GM21515 (cell line): Measurements from ENCODE around the gene ATF5.
"Not testable (repeated sequence)": the region's sequence is repeated elsewhere in the genome, so short reads cannot be mapped to it uniquely, and the experiment has no call there.

Experiments
- ATAC-seq: cut with Tn5 transposase; IDR thresholded peaks from one replicate; pipeline ENCODE4 v1.9.1; 2021; ENCODE audit not compliant: unreplicated experiment

Gene ATF5

DNA sequence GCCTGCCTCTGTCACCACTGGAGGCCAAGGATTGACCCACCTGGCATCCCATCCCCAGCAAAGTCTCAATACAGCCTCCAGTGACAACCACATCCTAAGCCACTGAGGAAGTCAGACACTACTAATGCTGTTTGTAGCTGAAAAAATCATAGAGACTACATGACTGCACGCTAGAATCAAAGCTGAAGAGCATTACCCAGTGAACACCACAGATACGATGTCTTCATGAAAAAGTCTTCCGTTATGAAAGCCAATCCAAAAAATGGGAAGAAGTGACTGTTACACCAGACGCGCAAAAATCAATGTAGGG lies 11.4 kb downstream of the ATF5 start:
- ATAC-seq = no peak

DNA sequence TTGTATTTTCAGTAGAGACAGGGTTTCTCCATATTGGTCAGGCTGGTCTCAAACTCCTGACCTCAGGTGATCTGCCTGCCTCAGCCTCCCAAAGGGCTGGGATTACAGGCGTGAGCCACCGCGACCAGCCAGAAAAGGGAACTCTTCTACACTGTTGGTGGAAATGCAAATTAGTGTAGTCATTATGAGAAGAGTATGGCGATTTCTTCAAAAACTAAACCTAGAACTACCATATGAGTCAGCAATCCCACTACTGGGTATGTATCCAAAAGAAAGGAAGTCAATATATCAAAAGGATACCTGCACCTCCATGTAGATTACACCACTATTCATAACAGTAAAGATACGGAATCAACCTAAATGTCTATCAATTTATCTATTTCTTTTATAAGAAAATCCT lies 15.6 kb downstream of the ATF5 start:
- ATAC-seq = not testable (repeated sequence)

DNA sequence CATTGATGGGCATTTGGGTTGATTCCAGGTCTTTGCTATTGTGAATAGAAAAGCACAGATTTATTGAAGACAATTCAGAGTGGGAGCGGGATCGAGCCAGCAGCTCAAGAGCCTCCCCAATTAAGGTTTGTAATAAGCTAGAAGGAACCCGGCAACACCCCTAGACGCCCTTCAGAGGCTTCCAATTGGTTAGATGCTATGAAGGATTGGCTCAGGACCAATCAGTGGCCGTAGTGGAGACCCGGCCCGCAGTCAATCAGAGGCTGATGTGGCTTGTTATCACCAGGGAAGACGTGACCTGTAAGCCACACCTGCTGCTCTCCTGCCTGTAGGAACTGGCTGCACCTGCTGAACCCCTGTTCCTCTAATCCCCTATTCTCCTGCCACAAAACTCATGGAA lies 17.4 kb downstream of the ATF5 start:
- ATAC-seq = no peak

DNA sequence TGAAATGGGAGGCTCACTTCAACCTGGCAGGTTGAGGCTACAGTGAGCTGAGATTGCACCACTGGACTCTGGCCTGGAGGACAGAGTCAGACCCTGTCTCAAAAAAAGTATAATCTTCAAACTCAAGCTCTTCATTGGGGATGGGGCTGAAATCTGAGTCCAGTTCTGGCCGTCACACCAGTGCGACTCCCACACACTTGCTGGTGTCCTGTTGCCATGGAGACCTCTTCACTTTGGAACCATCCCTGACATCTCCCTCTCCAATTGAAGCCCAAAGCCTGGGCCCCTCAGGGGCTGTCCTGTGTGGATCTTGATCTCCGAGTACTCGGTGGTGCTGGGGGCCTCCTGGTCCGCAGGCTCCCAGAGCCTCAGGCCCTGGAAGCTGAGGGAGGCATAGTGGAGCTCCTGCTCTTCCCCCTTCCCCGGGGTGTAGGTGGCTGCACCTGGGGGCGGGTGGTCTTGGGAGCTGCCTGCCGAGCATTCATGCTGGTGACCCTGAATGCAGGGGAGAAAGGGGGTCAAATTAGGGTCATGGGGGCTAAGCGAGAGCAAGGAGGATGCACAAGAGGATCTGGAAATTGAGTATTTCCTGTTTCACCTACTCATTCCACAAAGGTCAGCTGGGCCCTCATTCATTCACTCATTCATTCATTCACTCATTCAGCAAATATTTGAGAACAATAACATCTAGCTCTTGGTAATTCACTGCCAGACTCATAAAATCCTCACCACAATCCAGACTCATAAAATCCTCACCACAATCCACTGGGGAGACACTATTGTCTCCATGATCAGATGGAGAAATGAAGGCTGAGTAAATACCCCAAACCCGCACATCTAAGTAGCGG lies 21.0 kb downstream of the ATF5 start:
- no peak for ATAC-seq

DNA sequence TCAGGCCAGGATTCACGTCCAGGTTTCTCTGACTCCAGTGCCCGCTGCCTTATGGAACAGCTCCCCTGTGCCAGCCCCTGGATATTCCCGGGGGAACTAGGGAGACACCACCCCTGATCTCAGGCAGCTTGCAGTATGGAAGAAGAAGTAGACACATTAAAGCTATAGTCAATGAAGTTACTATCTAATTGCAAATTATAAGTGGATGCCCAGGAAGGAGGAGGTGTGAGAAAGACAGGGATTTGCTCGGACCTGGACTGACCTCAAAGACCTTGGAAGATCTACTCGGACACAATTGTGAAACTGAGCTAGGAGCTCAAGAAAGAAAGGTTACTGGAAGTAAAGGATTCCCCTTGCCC lies 21.6 kb downstream of the ATF5 start:
- ATAC-seq = no peak

DNA sequence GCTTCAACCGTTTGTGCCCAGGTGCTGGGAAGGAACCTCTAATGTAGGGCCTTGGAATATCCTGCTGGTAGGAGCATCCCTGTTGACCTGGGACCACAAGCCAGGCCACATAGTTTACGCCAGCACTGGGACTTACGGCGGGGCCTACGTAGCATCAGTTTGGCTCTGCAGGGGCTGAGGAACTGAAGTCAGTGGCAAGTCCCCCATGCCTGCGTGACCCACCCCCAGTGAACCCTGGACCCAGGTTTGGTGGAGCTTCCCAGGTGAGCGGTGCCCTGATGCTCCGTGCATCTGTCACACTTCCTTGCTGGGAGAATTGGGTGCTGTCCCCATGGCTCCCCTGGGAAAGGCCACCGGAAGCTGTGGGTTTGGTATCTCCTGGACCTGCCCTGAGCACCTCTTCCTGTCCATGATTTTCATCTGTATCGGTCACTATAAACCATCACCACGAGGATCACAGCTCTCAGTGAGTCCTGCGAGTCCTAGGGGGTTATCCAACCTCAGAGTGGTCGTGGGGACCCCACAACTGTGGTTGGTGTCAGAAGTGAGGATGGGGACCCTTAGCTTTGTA lies 22.0 kb downstream of the ATF5 start:
- ATAC-seq = no peak

DNA sequence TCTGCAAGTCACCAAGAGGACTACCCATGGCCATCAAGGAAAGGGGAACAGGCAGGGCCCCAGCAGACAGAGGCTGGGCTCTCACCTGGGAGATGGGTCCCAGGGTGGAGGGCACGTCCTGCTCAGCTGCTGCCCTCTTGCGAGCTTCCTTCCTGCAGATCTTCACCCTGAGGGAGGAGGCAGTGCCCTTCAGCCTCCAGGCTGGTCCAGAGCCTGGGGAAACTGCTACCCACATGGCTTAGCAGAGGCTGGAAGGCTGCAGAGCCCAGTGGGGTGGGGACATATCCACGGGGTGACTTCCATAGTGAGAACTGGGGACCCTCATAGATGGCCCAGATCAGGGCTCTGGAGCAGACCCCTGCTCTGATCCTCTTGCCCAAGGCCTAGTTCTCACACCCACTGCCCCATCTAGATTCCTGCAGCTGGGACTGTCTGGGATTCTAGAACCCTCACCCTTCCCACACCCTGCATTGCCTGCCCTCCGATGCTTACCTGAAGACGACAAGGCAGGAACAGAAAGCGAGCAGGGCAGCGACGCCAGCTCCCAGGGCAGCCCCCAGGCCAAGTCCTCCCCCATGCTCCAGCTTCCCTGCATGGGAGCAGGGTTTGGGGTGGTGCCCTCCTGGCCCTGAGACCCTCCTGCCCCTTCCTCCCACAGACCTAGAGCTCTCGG lies 22.9 kb downstream of the ATF5 start:
- ATAC-seq = no peak

DNA sequence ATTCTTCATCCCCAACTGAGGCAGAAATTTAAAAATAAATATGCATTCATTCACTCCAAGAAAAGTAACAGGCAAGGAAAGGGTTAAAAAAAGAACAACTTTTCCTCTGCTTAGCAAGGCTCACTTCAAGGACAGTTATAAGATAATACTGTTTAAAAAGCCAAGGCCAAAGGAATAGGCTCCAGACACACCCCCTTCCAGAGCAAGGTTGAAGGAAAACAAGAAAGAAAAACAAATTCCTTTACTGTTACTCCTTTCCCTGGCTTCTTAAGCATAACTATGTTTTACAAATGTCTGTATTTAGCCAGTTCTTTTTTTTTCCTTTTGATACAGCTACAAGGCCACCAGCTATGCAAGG lies 23.5 kb downstream of the ATF5 start:
- ATAC-seq = no peak

DNA sequence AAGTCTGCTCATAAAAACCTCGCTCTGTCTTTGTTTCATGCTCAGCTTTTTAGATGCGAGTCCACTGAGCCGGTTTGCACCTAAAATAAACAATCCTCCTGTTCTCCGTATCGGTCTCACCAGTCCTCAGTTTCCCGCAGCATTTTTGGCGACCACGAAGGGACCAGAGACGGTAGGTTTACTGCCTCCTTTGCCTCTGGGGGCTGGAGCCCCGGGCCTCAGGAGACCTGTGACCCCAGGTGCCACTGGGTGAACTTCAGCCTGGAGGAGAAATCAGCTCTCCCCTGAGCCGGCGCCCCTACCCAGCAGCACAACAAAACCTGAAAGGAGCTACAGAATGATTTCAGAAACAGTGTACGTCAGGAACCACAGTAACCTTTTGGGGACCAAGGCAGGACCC lies 23.9 kb downstream of the ATF5 start:
- no peak for ATAC-seq

DNA sequence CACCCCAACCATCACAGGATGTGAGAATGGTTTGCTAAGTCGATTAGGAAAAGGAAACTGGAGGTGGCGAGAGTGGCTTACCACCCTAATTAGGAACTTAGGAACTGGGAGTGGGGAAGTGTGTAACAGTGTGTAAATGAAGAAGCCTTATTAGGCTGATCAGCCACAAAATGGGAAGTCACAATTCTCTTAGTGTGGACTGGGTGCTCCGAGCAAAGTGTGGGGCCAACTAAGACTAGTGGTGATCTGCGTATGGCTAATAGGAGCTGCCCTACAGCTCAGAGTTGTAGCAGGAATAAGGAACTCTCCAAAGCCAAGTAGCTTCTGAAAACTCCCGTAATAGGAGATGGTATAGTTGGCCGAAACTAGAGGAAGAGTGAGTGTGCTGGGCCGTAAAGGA lies 24.4 kb downstream of the ATF5 start:
- no peak for ATAC-seq

DNA sequence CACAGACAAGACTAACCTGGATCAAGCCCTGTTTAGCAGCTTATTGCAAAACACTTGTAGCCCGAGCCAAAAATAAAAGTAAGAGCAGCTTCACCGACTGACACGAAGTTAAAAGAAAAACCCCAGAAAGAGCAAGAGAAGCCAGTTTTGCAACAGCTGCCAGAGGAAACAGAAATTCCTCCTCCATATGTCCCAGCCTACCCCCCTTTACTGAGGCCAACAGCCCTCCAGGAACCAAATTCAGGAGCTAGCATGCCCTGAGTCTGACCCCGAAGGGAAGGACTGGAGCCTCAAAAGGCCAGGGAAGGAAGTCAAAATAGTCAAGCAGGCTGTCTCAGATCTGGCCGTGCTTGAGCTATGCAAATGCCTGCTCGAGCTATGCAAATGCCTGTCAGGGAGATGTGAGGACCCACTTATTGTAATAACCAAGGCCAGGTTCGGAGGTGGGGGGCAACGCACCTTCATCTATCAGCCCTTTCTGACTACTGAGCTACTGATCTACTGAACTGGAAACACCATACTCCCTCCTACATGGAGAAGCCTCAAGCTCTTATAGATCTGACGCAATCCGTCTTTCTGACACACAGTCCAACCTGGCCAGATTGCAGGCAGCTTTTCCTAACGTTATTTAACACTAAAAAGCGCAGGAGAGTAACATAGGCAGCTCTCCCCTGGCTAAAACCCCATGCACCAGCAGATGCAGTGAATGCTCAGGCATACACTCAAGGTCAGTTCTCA lies 25.3 kb downstream of the ATF5 start:
- no peak for ATAC-seq

DNA sequence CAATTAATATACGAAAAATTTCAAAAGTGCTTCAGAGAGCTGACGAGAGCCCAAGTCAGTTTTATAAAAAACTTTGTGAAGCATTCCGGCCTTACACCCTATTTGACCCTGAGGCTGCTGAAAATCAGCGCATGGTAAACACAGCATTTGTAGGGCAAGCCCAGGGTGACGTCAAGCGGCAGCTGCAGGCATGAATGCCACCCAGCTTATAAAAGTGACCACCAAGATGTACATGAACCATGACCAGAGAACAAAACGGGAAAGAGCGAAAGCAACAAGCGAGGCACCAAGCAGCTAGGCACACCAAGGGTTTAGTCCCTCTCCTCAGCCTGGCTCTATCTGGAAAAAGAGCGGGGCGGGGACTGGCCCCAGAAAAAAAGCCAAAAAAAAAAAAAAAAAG lies 25.9 kb downstream of the ATF5 start:
- ATAC-seq = no peak

DNA sequence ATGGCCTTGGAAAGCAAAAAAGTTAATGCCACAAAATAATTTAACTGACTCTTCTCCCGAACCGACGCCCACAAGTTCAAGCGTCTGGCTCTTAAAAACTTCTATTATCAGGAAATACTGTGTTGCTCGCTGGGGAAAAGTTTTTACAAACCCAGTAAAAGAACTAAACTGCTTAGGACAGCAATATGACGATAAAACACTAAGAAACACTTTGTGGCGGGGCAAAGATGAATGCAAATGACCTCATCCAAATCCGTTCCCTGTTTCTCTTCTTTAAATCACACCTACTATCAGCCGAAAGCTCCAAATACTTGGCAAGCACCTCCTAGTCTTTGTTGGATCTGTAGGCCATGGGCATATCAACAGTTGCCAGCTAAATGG lies 27.1 kb downstream of the ATF5 start:
- ATAC-seq = no peak

DNA sequence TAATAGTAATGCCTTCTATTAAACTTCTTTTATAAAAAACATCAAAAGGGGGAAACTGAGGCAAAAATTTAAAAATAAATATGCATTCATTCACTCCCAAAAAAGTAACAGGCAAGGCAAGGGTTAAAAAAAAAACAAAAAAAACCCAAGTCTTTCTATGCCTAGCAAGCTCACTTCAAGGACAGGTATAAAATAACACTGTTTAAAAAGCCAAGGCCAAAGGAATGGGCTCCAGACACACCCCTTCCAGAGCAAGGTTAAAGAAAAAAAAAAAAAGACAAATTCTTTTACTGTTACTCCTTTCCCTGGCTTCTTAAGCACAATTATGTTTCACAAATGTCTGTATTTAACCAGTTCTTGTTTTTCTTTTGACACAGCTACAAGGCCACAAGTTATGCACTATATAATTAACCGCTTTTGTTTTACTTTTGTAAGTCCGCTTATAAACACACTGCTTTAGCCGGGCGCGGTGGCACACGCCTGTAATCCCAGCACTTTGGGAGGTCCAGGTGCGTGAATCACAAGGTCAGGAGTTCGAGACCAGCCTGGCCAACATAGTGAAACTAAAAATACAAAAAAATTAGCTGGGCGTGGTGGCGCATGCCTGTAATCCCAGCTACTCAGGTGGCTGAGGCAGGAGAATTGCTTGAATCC lies 28.4 kb downstream of the ATF5 start:
- no peak for ATAC-seq

DNA sequence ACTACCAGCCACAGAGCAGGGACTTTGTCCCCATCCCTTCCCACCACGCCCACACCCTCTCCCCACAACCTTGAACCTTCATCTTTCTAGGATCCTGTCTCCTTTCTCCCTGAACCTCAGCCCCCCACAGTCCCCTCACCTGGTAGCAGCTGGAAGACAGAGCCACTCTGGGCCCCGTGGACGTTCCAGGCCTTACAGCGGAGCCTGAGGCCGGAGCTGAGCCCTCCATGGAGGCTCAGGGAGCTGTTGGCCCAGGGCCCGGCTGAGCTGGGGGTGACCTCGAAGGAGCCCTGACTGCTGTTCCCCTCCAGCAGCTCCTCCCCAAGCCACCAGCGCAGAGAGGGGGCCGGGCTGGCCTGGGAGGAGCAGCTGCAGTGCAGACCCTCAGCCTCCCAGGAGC lies 29.1 kb downstream of the ATF5 start:
- not testable (repeated sequence) for ATAC-seq

DNA sequence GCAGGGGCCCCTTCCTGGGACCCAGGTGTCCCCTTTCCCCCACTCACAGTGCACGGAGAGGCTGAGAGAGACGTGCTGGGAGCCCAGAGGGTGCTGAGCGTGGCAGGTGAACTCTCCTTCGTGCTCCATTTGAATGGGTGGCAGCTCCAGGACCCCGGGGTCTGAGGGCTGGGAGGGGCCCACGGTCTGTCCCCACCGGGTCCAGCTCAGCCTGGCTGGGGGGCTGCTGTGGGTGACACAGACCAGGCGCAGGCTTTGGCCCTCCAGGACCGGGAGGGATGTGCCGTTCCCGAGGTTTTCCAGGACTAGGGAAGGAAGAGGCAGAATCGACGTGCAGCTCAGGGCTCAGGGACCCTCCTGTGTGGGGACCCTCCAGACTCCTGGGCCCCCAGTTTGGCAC lies 29.6 kb downstream of the ATF5 start:
- not testable (repeated sequence) for ATAC-seq

DNA sequence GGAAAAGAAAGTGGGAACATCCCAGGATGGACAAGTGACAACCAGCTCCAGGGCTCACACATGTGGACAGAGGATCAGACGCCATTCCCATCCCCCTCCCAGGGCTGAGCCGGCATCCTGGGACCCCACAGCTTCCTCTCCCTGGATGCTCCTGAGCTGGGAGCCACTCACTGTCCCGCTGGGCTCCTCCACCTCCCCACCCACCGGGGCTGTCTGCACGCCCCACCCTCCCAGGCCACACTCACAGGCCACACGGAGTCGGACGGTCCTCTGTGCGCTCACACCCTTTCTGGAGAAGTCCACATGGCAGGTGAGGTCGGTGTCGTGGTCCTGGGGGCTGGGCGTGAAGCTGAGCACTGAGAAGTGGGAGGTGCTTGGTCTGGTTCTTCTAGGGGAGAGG lies 30.9 kb downstream of the ATF5 start:
- not testable (repeated sequence) for ATAC-seq

DNA sequence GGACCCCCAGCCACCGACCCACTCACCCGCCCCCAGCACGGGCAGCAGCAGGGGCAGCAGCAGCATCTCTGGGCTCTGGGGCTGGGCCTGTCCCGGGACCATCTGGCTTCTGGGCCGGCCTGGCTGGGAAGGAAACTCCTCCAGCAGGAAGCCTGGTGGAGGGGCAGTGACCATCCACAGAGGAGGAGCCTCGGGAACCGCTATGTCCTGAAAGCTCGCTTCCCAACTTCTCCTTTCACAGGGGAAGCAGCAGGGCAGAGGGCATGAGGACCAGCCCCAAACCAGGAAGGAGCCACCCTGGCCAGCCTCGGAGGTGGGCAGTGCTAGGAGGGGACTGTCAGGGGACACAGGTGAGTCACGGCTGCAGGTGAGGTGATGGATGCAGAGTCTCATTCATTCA lies 32.0 kb downstream of the ATF5 start, which contains the start of gene SIGLEC11:
TSS of gene SIGLEC11 (minus strand) at position 193 of the 400 bp plus-strand sequence. CDS start at position 102, 91 bp downstream.
- ATAC-seq = not testable (repeated sequence)

DNA sequence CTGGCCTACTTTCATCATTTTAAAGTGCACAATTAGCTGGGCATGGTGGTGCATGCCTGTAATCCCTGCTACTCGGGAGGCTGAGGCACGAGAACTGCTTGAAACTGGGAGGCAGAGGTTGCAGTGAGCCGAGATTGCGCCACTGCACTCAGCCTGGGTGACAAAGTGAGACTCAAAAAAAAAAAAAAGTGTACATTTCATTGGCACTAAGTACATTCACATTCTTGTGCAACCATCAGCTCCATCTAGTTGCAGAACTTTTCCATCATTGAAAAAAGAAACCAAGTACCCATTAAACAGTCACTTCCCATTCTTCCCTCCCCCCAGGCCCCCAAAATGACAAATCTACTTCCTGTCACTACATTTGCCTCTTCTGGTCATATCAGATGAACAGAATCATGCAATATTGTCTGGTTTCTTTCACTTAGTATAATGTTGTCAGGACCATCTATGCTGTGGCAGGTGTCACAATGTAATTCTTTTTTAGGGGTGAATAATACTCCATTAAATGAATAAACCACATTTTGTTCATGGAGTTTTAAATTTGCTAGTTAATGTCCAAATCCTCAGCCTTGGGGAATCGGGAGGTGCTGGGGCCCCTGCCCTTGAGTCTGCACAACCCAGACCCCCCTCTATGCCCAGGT lies 39.4 kb downstream of the ATF5 start:
- no peak for ATAC-seq

DNA sequence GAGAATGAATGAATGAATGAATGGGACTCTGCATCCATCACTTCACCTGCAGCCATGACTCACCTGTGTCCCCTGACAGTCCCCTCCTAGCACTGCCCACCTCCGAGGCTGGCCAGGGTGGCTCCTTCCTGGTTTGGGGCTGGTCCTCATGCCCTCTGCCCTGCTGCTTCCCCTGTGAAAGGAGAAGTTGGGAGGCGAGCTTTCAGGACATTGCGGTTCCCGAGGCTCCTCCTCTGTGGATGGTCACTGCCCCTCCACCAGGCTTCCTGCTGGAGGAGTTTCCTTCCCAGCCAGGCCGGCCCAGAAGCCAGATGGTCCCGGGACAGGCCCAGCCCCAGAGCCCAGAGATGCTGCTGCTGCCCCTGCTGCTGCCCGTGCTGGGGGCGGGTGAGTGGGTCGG lies 40.4 kb downstream of the ATF5 start:
- not testable (repeated sequence) for ATAC-seq

DNA sequence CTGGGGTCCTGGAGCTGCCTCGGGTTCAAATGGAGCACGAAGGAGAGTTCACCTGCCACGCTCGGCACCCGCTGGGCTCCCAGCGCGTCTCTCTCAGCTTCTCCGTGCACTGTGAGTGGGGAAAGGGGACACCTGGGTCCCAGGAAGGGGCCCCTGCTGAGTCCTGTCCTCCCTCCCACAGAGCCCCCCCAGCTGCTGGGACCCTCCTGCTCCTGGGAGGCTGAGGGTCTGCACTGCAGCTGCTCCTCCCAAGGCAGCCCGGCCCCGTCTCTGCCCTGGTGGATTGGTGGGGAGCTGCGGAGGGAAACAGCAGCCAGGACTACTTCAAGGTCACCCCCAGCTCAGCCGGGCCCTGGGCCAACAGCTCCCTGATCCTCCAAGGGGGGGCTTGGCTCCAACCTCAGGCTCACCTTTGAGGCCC lies 43.0 kb downstream of the ATF5 start:
- ATAC-seq = no peak
